Gastroesophageal sphincter (tissue), 3 donors: ENCODE measurements around the gene NUDT14.

ENCODE experiments used
- CTCF ChIP-seq, 4 experiments: fragments of 200-600 bp in 2 of 4; fragments of 450-650 bp in 2 of 4; sonication (generic) in 1 of 4; IDR thresholded peaks; one replicate each; pipeline ENCODE4 v1.5.1; 2017 to 2019; ENCODE audit warnings: antibody characterized with exemption in 4 of 4, mild to moderate bottlenecking in 2 of 4, moderate library complexity in 2 of 4
- POLR2A ChIP-seq, 2 donors: fragments of 450-650 bp; IDR thresholded peaks; one replicate each; pipeline ENCODE4 v1.6.1; 2017; ENCODE audit warnings: antibody characterized with exemption in 2 of 2, mild to moderate bottlenecking in 2 of 2, moderate library complexity in 1 of 2

DNA sequence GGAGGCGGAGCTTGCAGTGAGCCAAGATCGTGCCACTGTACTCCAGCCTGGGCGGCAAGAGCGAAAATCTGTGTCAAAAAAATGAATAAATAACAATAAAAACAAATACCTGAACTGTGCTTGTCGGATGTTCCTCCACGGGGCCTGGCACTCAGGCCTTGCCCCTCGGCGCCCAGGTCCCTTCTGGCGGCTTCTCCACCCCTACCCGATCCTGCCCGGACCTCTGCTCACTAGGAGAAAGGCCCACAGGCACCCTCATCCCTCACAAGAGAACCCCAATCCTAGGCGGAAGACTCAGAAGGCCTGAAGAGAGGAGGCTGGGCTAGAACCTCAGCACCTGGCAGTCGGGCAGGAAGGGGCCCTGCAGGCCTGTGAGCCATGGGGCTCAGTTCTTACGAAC is 46.2 kb upstream of the NUDT14 start:
- TF ChIP-seq CTCF (IDR thresholded peaks at IDR 0.05) (no peak), POLR2A (IDR thresholded peaks at IDR 0.05) (no peak)
